ENCODE data around the gene FCHO1.
"Not testable (repeated sequence)": the region's sequence is repeated elsewhere in the genome, so short reads cannot be mapped to it uniquely, and the experiment has no call there.

Gene FCHO1

GRCh38 chr19:17796013-17796837, 44.9 kb downstream of the FCHO1 start:
- DNase-seq, result no peak

GRCh38 chr19:17796838-17797423, 45.7 kb downstream of the FCHO1 start:
- DNase-seq, result no peak

DNA sequence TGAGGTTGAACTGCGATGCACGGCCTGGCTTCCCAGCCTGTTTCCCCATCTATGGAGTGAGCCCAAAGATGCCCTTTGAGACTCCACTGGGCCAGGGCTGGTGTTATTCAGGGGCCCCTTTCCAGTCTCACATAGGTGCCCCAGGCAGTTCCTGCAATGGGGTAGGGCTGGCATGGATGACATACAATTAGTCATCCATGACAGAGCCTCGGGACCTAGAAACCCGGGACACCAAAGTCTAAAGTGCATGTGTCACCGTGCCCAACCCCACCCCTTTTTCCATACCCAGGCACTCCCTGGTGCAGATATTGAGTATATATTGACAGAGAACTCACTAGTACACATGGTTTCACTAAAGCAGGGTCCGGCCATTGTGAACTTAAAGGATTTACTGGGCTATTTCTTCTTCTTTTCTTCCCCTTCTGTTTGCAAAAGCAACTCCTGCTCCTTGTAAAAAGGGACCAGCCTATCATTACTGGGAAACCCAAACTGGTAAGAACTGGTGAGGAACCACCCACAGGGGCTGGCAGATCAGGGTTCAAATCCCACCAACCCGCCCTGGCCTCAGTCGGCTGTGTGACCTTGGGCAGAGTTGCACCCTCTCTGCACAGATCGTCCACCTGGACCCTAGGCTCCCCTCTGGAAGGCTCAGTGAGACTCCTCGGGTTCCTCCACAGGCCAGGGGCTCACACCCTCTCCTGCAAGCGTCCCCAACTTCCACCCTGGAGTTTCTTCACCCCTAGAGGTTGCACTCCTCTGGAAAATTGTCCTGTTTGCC, 46.3 kb downstream of the FCHO1 start:
- peak; percentile 7 for DNase-seq

DNA sequence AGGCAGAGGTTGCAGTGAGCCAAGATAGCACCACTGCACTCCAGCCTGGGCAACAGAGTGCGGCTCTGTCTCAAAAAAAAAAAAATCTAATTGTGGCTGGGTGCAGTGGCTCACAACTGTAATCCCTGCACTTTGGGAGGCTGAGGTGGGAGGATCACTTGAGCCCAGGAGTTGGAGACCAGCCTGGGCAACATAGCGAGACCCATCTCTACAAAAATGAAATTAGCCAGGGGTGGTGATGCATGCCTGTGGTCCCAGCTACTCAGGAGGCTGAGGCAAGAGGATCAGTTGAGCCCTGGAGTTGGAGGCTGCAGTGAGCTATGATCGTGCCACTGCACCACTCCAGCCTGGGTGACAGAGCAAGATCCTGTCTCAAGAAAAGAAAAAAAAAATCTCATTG, 47.3 kb downstream of the FCHO1 start:
- DNase-seq, result not testable (repeated sequence)

GRCh38 chr19:17802137-17802858, 51.0 kb downstream of the FCHO1 start:
- no peak for DNase-seq

DNA sequence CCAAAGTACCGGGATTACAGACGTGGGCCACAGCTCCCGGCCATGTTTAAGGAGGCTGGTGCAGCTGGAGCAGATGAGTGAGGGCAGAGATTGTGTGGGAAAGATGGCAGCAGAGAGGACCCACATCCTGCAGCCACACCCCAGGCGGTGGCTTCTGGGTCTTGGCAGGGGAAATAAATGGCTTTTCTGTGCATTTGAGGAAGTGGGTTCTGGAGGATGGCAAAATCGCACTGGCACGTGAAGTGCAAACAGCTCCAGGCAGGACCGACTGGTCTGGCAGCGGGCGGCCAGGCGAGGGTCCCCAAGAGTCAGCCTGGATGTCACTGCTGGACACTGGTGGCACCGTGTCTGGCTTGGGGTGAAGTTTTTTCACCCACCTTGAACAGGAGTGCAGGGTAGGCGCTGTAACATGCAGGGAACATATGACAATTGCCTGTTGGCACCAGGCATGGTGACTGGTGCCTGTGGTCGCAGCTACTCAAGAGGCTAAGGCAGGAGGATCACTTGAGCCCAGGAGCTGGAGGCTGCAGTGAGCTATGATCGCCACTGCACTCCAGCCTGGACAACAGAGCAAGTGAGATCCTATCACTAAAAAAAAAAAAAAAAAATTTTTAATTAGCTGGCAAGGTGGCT, 52.1 kb downstream of the FCHO1 start:
- no peak for DNase-seq

DNA sequence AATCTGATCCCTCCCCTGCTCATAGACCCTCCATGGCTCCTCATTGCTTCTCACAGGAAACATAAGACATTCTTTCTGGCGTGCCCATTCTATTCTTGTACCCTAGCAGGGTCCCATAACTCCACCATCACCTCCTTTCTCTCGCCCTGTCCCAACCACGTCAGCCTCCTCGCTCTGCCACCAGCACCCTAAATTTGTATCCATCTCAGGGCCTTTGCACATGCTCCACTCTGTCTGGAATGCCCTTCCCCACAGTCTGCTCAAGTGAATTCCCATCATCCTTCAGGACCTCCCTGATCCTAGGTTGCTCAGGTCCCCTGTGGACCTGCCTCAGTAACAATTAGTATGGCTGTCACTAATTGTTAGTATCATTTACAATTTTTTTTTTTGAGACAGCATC, 54.1 kb downstream of the FCHO1 start:
- DNase-seq, result no peak

- no peak for DNase-seq
These were observed 55.7 kb downstream of the FCHO1 start for GRCh38 chr19:17806945-17807344.

DNA sequence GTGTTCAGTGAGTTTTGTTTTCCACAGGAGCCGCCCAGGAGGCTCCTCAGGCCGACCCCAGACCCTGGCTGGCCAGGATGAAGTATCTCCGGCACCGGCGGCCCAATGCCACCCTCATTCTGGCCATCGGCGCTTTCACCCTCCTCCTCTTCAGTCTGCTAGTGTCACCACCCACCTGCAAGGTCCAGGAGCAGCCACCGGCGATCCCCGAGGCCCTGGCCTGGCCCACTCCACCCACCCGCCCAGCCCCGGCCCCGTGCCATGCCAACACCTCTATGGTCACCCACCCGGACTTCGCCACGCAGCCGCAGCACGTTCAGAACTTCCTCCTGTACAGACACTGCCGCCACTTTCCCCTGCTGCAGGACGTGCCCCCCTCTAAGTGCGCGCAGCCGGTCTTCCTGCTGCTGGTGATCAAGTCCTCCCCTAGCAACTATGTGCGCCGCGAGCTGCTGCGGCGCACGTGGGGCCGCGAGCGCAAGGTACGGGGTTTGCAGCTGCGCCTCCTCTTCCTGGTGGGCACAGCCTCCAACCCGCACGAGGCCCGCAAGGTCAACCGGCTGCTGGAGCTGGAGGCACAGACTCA, 56.5 kb downstream of the FCHO1 start:
- no peak for DNase-seq

GRCh38 chr19:17811103-17811502, 59.8 kb downstream of the FCHO1 start:
- DNase-seq, result no peak

- DNase-seq, result no peak
These were observed 60.4 kb downstream of the FCHO1 start for GRCh38 chr19:17811681-17812080.

DNA sequence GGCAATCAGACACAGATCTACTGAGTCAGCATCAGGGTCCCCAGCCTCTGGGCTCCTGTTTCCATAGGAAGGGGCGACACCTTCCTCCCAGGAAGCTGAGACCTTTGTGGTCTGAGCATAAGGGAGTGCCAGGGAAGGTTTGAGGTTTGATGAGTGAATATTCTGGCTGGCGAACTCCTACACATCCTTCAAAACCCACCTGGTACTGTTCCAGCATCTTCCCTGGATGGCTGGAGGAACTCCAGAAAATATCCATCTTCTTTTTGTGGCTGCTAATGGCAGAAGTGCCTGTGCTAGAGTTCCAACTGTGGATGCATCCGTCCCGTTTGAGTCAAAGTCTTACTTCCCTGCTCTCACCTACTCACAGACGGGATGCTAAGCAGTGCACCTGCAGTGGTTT, 60.8 kb downstream of the FCHO1 start:
- no peak for DNase-seq

GRCh38 chr19:17817668-17818363, 66.5 kb downstream of the FCHO1 start:
- DNase-seq, result no peak

DNA sequence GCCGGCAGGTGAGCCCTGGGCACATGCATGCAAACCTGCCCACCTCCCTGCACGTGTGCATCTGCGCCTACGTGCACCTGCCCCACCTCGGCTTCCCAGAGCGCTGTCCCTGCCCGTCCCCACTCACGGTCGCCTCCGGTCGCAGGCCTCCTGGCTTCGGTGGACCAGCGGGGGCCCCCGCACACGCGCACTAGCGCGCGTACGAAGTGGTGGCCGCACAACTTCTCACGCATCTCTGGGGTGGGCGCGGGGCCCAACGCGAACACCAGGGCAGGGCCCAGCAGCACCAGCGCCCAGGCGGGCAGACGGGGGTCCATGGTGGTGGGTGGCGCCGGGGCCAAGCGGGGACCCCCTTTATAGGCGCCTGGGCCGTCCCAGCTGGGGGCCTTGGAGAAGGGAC, 69.9 kb downstream of the FCHO1 start, which contains the start of gene INSL3:
TSS of gene INSL3 (minus strand) at position 330 of the 400 bp plus-strand sequence. CDS start at position 317, 13 bp downstream.
- no peak for DNase-seq

GRCh38 chr19:17824339-17824738, 73.1 kb downstream of the FCHO1 start:
- no peak for DNase-seq

DNA sequence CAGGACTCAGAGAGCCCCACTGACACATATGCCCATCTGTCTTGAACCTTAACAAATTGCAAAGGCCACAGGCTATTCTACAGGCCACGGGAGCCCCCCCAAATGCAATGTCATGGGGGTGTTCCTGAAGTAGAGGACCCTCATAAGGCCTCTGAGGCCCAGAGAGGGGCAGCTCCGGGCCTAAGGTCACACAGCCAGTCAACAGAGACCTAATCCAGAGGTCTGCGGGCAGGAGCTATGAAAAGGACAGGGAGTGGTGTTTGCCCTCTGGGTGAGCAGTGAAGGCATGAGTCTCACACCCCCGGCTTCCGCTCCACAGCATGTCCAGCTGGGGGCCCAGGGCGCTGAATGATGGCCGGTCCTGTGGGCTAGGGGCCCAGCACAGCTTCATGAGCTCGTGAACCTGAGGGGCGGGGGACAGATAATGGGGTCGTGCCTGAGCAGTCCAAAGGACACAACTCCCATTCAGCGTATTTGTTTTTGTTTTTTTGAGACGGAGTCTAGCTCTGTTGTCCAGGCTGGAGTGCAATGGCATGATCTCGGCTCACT, 75.3 kb downstream of the FCHO1 start:
- no peak for DNase-seq

DNA sequence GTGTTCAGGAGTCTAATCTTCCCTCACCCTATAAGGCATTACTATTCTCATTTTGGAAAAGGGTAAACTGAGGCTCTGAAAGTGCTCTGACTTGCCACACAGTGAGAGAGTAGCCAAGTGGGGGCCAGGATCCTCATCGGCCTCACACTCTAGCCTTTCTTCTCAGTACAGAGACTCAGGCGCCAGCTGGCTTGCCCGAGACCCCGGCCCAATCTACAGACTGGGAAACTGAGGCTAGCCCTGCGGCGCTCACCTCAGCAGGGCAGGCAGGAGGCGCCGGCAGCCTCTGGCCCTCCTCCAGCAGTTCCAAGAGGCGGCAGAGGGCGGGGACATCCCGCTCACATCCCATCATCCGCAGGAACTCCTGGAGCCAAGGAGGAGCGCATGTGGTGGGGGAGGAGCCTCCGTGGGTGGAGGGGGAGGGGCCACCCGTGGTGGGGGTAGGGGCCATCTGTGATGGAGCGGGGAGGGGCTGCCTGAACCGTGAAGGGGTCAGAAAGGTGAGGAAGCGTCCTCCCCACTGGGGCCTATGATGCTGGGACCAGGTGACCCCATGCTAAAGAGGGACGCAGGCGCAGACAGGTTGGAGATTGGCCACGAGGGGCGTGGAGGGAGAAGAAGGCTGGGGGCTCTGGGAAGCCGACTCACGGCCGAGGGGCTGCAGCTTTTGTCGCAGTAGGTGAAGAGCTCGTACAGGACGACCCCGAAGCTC, 78.7 kb downstream of the FCHO1 start:
- DNase-seq, result peak; percentile 66

DNA sequence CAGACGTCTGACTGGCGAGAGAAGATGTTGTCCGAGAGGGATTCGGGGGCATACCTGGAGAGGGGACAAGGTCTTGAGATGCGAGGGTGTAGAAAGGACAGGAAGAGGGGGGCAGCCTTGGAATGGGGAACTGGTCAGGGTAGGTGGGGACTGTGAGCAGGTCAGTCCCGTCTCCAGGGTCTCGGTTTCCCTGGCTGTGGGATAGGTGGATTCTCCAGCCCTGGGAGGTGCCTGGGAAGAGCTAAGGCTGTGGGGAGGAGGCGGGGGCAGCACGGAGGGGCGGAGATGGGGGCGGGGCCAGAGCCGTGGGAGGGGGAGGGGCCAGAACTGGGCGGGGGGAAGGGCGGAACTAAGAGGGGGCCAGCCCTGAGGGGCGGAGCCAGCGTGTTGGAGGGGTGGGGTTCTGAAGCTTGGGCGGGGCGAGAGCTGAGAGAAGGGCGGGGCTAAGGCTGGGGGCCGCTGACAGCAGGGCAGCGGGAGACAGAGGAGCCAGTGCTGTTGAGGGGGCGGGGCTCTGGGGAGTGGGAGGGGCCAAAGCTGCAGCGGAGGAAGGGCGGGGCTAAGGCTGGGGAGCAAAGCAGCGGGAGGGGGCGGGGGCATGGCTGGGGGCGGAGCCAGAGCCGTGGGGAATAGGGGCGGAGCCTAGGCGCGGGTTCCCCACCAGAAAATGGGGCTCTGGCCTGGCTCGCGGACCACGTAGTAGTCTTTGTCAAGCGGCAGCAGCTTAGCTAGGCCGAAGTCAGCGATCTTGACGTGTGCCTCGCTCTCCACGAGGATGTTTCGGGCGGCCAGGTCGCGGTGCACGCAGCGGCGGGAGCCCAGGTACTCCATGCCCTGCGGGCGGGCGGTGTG, 79.5 kb downstream of the FCHO1 start:
- peak; percentile 83 for DNase-seq

DNA sequence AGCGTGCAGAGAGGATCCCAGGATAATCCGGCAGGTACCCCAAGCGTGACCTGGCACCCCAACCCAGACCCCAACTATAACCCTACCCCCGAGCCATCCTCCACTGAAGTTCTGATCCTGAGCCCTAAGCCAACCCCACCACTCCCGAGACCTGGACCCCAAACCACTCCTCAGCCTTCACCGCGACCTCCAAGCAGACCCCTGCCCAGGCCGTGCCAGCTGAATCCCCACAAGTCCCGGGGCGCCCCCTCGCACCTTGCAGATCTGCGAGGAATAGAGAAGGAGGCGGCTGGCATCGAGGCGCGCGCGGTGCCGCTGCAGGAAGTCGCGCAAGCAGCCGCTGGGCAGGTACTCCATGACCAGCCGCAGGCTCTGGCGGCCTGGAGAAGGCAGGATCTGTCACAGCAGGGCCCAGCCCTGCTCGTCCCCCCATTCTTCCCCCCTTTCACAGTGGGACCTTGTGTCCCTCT, 80.2 kb downstream of the FCHO1 start:
- no peak for DNase-seq
